ENCODE measurements around the gene RNF157. TPM values are rescaled to one million over a fixed set of nuclear protein-coding genes. Genes with fewer than 3 reads are reported as not detected.

The RNF157 gene
- total and polyA plus RNA-seq, 2 of the 4 experiments (the other 2 are of a cell fraction): 0.54 to 1.3 TPM

DNA sequence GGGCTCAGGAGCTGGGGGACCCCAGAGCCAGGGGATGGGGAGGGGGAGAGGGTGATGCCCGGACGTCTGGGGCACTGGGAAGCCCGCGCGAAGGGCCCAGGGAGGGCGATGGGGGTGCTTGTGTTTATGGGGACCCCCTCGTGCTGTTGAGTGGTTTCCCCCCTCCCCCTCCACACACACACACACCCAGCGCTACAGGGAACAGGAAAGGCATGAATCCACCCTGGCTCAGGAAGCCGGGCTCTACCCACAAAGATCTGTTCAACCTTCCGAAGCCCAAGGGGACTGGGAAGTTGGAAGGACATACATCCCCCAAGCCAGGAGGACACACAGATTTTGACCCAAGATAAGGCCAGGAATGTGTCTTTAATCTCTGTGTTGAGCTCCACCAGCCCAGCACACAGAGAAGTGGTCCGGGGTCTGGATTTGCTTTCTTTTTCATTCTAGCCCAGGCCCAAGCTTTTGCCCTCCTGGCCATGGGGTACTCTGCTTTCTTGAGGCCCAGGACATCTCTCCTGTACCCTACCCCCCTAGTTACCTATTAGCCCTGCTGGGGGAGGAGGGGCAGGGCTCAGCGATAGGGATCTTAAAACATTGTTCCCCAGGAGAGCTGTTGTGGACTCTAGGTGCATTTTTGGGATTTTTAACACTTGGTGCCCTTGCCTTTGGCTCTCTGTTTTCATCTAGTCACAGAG is 26.1 kb upstream of the RNF157 start:
- peaks cover 32 to 57% of the 10 kb centered on the region in 2 experiments for H3K79me1 ChIP-seq (ENCODE audit: low read depth in 1 of 2, low read length in 2 of 2)
- ChIA-PET POLR2A (ENCODE audit: unreplicated experiment) (no interaction called here), CTCF (no interaction called here)
- ATAC-seq (ENCODE audit: low read depth) (peak; percentile 6; the same call in 1 of the 2 replicates), DNase-seq (peak; percentile 30)
- no peaks in the 10 kb centered on the region for H3K9me3 ChIP-seq (ENCODE audit: control insufficient read depth, insufficient read depth, low read length)
- H2AFZ ChIP-seq (replicated peaks; ENCODE audit: low read length, poor library complexity): peak overlapping the region; percentile 90
- H3K4me1 ChIP-seq (ENCODE audit: control insufficient read depth, insufficient read depth, low read length): peaks cover 10% of the 10 kb centered on the region
- H3K36me3 ChIP-seq (ENCODE audit: control insufficient read depth, insufficient read depth, low read length): peaks cover 8% of the 10 kb centered on the region
- H2BK20ac ChIP-seq (ENCODE audit: low read depth, low read length): no peak overlapping the region
- peak overlapping the region; percentile 96 for H4K91ac ChIP-seq (ENCODE audit: insufficient read depth, low read depth, low read length)
- H2AK9ac ChIP-seq (replicated peaks; ENCODE audit: low read depth, low read length, poor library complexity): peak overlapping the region; percentile 98
- peak overlapping the region; percentile 75; the same call in 1 of the 3 replicates for H2BK15ac ChIP-seq (ENCODE audit: low read depth, low read length)
- H4K8ac ChIP-seq (ENCODE audit: low read depth in 2 of 2, low read length in 2 of 2): peak overlapping the region; percentile 30 to 95
- no peaks in the 10 kb centered on the region for H4K20me1 ChIP-seq (ENCODE audit: insufficient read depth, low read length)
- peak overlapping the region; percentile 100 for H3K4me3 ChIP-seq (ENCODE audit: insufficient read depth, low read depth, low read length)
- peak overlapping the region; percentile 99 for H3K23ac ChIP-seq (ENCODE audit: low read depth, low read length)
- peak overlapping the region; percentile 93 for H3K56ac ChIP-seq (ENCODE audit: extremely low read depth, insufficient read depth, low read length)
- H2BK120ac ChIP-seq (ENCODE audit: low read depth, low read length): peak overlapping the region; percentile 71; the same call in 1 of the 2 replicates
- peak overlapping the region; percentile 69 for H3K9ac ChIP-seq (ENCODE audit: low read depth, low read length)
- dilution Hi-C loops (cut with HindIII; ENCODE audit: low sequenced_read_pairs, unreplicated experiment) (no loop called here), in situ Hi-C loops (cut with MboI; ENCODE audit: low sequenced_read_pairs) (no loop called here), intact Hi-C loops (cut with micrococcal nuclease) (loop anchor here (5.0 kb wide), 1 partner anchor 129 kb away; no protein-coding TSS in a partner anchor)
- H3K18ac ChIP-seq (ENCODE audit: low read depth, low read length): peak overlapping the region; percentile 30
- TF ChIP-seq RFX5 (IDR thresholded peaks at IDR 0.05; ENCODE audit: low read depth, low read length) (no peak), MXI1 (IDR thresholded peaks at IDR 0.05; ENCODE audit: borderline replicate concordance, low read depth, low read length) (no peak), MAZ (IDR thresholded peaks at IDR 0.05; ENCODE audit: borderline replicate concordance, low read depth, low read length) (no peak), MAFK (IDR thresholded peaks at IDR 0.05; ENCODE audit: low read depth, low read length) (no peak), RCOR1 (IDR thresholded peaks at IDR 0.05; ENCODE audit: insufficient replicate concordance, low read length) (no peak), ELK1 (IDR thresholded peaks at IDR 0.05; ENCODE audit: borderline replicate concordance, low read depth, low read length) (no peak), FOS (IDR thresholded peaks at IDR 0.05; ENCODE audit: low read depth, low read length) (no peak), CHD1 (IDR thresholded peaks at IDR 0.05; ENCODE audit: low read depth, low read length) (no peak; the same call in 1 of the 2 replicates), RAD21 (IDR thresholded peaks at IDR 0.05; ENCODE audit: low read length) (no peak), BHLHE40 (IDR thresholded peaks at IDR 0.05; ENCODE audit: low read depth, low read length) (no peak), CEBPB (IDR thresholded peaks at IDR 0.05; ENCODE audit: low read depth, low read length) (no peak)
- peak overlapping the region; percentile 99 for H3K14ac ChIP-seq (replicated peaks; ENCODE audit: low read depth, low read length)
- WGBS, 2 experiments (ENCODE audit: extremely low coverage in 2 of 2, insufficient read length in 1 of 2): no CpG with 5 or more reads among the region's 12 CpGs
- H3K4ac ChIP-seq (ENCODE audit: low read depth, low read length): peak overlapping the region; percentile 96
- H2BK5ac ChIP-seq (ENCODE audit: low read depth, low read length, poor library complexity, severe bottlenecking): peak overlapping the region; percentile 88
- H2AK5ac ChIP-seq (ENCODE audit: low read depth, low read length): peak overlapping the region; percentile 92
- H4K5ac ChIP-seq (ENCODE audit: low read depth, low read length): peak overlapping the region; percentile 14; the same call in 1 of the 2 replicates
- peak overlapping the region; percentile 59 for H3K27ac ChIP-seq (ENCODE audit: insufficient read depth, low read length)
- H3K4me2 ChIP-seq (ENCODE audit: low read depth, low read length): peak overlapping the region; percentile 88
- BruUV-seq (replicated peaks): no TSS peak
- peaks cover 15% of the 10 kb centered on the region for H3K9me1 ChIP-seq (ENCODE audit: insufficient read depth, low read length)
- H3K27me3 ChIP-seq (ENCODE audit: control insufficient read depth, insufficient read depth, low read length): no peaks in the 10 kb centered on the region

All from IMR-90 (cell line).